H1 (cell line): ENCODE measurements around the gene HMGXB3. TPM values are rescaled to one million over a fixed set of nuclear protein-coding genes. Genes with fewer than 3 reads are reported as not detected.

Source experiments
- CTCF ChIA-PET: fragments of 300-600 bp; sonication (Branson Sonifier 250); formaldehyde crosslinking; loops from one replicate; lab custom pipeline; 2021; ENCODE audit not compliant: partially characterized antibody; lab: Charles Lee
- POLR2A ChIA-PET: fragments of 300-600 bp; sonication (Branson Sonifier 250); formaldehyde crosslinking; loops from one replicate; lab custom pipeline; 2021; ENCODE audit warnings: inconsistent platforms; ENCODE audit not compliant: partially characterized antibody; lab: Charles Lee
- DNase-seq, 2 experiments: peaks; one replicate each; pipeline versions ENCODE4 v3.0.0 to v3.0.0-alpha.2; 2010 to 2022; ENCODE audit warnings: low spot score in 2 of 2, low read depth in 1 of 2, mixed read lengths in 1 of 2
- FAIRE-seq: peaks from 2 replicates; lab custom pipeline; 2011; peaks lifted over from hg19 to GRCh38; lab: Jason Lieb, UNC
- H2AFZ ChIP-seq: 2 replicates; pipeline ENCODE4 v1.8.1; 2012; ENCODE audit warnings: low read length, inconsistent platforms
- H2AK5ac ChIP-seq: 2 replicates; pipeline ENCODE4 v1.6.1; 2013; ENCODE audit warnings: low read depth, low read length
- H2BK120ac ChIP-seq: replicated peaks from 2 replicates; pipeline ENCODE3; 2013; ENCODE audit warnings: low read depth, low read length, inconsistent platforms
- H2BK12ac ChIP-seq: 2 replicates; pipeline ENCODE4 v1.6.1; 2013; ENCODE audit warnings: low read depth, low read length
- H2BK15ac ChIP-seq: 2 replicates; pipeline ENCODE4 v1.6.1; 2013; ENCODE audit warnings: low read length
- H2BK20ac ChIP-seq: 2 replicates; pipeline ENCODE4 v1.6.1; 2013; ENCODE audit warnings: low read length
- H2BK5ac ChIP-seq: 2 replicates; pipeline ENCODE4 v1.6.1; 2013; ENCODE audit warnings: low read depth, low read length
- H3K14ac ChIP-seq: 2 replicates; pipeline ENCODE4 v1.6.1; 2013; ENCODE audit warnings: inconsistent platforms; ENCODE audit not compliant: insufficient read length
- H3K18ac ChIP-seq: 2 replicates; pipeline ENCODE4 v1.6.1; 2013; ENCODE audit warnings: low read length; ENCODE audit errors: extremely low read depth
- H3K23ac ChIP-seq: 2 replicates; pipeline ENCODE4 v1.6.1; 2013; ENCODE audit warnings: inconsistent platforms; ENCODE audit not compliant: insufficient read length
- H3K23me2 ChIP-seq: 2 replicates; pipeline ENCODE4 v1.6.1; 2013; ENCODE audit warnings: low read depth, low read length
- H3K27ac ChIP-seq: 2 replicates; pipeline ENCODE4 v1.6.1; 2011; ENCODE audit warnings: low read depth, low read length, inconsistent platforms
- H3K27me3 ChIP-seq, 4 experiments: replicated peaks in 1 of 4; 1 replicate in 1 of 4; 2 replicates in 3 of 4; pipeline versions ENCODE4 v1.6.1 to v1.8.1; 2011 to 2013; ENCODE audit warnings: low read length in 3 of 4, mild to moderate bottlenecking in 3 of 4, inconsistent platforms in 2 of 4, mixed read lengths in 2 of 4, moderate library complexity in 1 of 4; ENCODE audit not compliant: control insufficient read depth in 3 of 4, insufficient read depth in 3 of 4; ENCODE audit errors: extremely low read depth in 1 of 4
- H3K36me3 ChIP-seq, 4 experiments: 2 replicates each; pipeline versions ENCODE4 v1.6.1 to v1.8.1; 2011 to 2013; ENCODE audit warnings: mild to moderate bottlenecking in 4 of 4, low read length in 3 of 4, moderate library complexity in 2 of 4, control low read depth in 1 of 4, inconsistent platforms in 1 of 4; ENCODE audit not compliant: insufficient read depth in 4 of 4, control insufficient read depth in 2 of 4
- H3K4ac ChIP-seq: replicated peaks from 2 replicates; pipeline ENCODE3; 2013; ENCODE audit warnings: low read length, low read depth, mixed read lengths, inconsistent platforms; ENCODE audit not compliant: insufficient read length
- H3K4me1 ChIP-seq, 4 experiments: replicated peaks in 1 of 4; 1 replicate in 1 of 4; 2 replicates in 3 of 4; pipeline versions ENCODE4 v1.6.1 to v1.8.1; 2011 to 2013; ENCODE audit warnings: low read length in 3 of 4, inconsistent platforms in 2 of 4, mixed read lengths in 1 of 4; ENCODE audit not compliant: insufficient read depth in 4 of 4, control insufficient read depth in 3 of 4
- H3K4me2 ChIP-seq, 2 experiments: 2 replicates each; pipeline versions ENCODE4 v1.6.1 to v1.8.1; 2011 to 2013; ENCODE audit warnings: low read depth in 2 of 2, low read length in 2 of 2, control low read depth in 1 of 2, inconsistent platforms in 1 of 2, mild to moderate bottlenecking in 1 of 2; ENCODE audit not compliant: insufficient read depth in 1 of 2
- H3K4me3 ChIP-seq, 4 experiments: fragments of 200-600, 300-600 bp in 1 of 4; sonication (generic), shearing (Covaris generic), sonication (Bioruptor Twin) in 1 of 4; 2 replicates each; pipeline versions ENCODE4 v1.5.1 to v1.8.1; 2011 to 2016; ENCODE audit warnings: low read length in 4 of 4, low read depth in 3 of 4, control low read depth in 2 of 4, inconsistent platforms in 2 of 4, mild to moderate bottlenecking in 2 of 4, mixed read lengths in 1 of 4, moderate library complexity in 1 of 4; ENCODE audit not compliant: insufficient read depth in 2 of 4; ENCODE audit errors: extremely low read depth in 1 of 4
- H3K56ac ChIP-seq: replicated peaks from 2 replicates; pipeline ENCODE3; 2013; ENCODE audit warnings: low read depth, mild to moderate bottlenecking, mixed read lengths, low read length, inconsistent platforms; ENCODE audit not compliant: insufficient read length
- H3K79me1 ChIP-seq: 2 replicates; pipeline ENCODE4 v1.6.1; 2013; ENCODE audit warnings: low read depth, low read length, control low read depth
- H3K79me2 ChIP-seq, 2 experiments: 2 replicates each; pipeline versions ENCODE4 v1.6.1 to v1.8.1; 2012 to 2013; ENCODE audit warnings: low read length in 2 of 2, mild to moderate bottlenecking in 2 of 2, inconsistent platforms in 1 of 2; ENCODE audit not compliant: insufficient read depth in 2 of 2, control insufficient read depth in 1 of 2
- H3K9ac ChIP-seq, 4 experiments: replicated peaks in 1 of 4; 1 replicate in 1 of 4; 2 replicates in 3 of 4; pipeline versions ENCODE4 v1.6.1 to v1.8.1; 2011 to 2013; ENCODE audit warnings: low read depth in 3 of 4, low read length in 3 of 4, control low read depth in 2 of 4, mild to moderate bottlenecking in 2 of 4, moderate library complexity in 2 of 4, inconsistent platforms in 1 of 4; ENCODE audit errors: extremely low read depth in 1 of 4
- H3K9me3 ChIP-seq, 2 experiments: 2 replicates each; pipeline versions ENCODE4 v1.6.1 to v1.8.1; 2012 to 2013; ENCODE audit warnings: mild to moderate bottlenecking in 2 of 2, moderate library complexity in 2 of 2, control low read depth in 1 of 2, inconsistent platforms in 1 of 2, low read depth in 1 of 2, low read length in 1 of 2, mixed read lengths in 1 of 2; ENCODE audit not compliant: insufficient read depth in 2 of 2
- H4K20me1 ChIP-seq, 2 experiments: replicated peaks in 1 of 2; 2 replicates each; pipeline versions ENCODE3 to v1.8.1; 2011 to 2013; ENCODE audit warnings: inconsistent platforms in 2 of 2, low read length in 2 of 2, mild to moderate bottlenecking in 1 of 2; ENCODE audit not compliant: insufficient read depth in 2 of 2, control insufficient read depth in 1 of 2
- H4K5ac ChIP-seq: 2 replicates; pipeline ENCODE4 v1.6.1; 2013; ENCODE audit warnings: low read length, low read depth, mixed read lengths, inconsistent platforms; ENCODE audit not compliant: insufficient read length
- H4K8ac ChIP-seq: 2 replicates; pipeline ENCODE4 v1.8.0; 2013; ENCODE audit warnings: mild to moderate bottlenecking, moderate library complexity, low read length, inconsistent platforms; ENCODE audit not compliant: insufficient read depth; ENCODE audit errors: extremely low read depth
- H4K91ac ChIP-seq: replicated peaks from 2 replicates; pipeline ENCODE3; 2013; ENCODE audit warnings: low read length, mixed read lengths, inconsistent platforms; ENCODE audit not compliant: insufficient read length
- ASH2L ChIP-seq: fragments of 200-600, 300-600 bp; sonication (generic); IDR thresholded peaks from one replicate; pipeline ENCODE4 v1.7.1; 2017; ENCODE audit warnings: low read length
- BCL11A ChIP-seq, 2 experiments: IDR thresholded peaks; one replicate each; pipeline ENCODE4 v1.6.1; 2011; ENCODE audit warnings: low read depth in 2 of 2, low read length in 2 of 2, mild to moderate bottlenecking in 2 of 2
- CHD2 ChIP-seq: IDR thresholded peaks from 2 replicates; pipeline ENCODE4 v1.6.1; 2012; ENCODE audit warnings: low read length, improper control_type of control experiment
- EP300 ChIP-seq, 2 experiments: IDR thresholded peaks; 1 replicate in 1 of 2; 2 replicates in 1 of 2; pipeline ENCODE4 v1.6.1; 2011 to 2012; ENCODE audit warnings: low read depth in 2 of 2, low read length in 2 of 2, mild to moderate bottlenecking in 2 of 2, borderline replicate concordance in 1 of 2, inconsistent platforms in 1 of 2, moderate library complexity in 1 of 2
- MAFK ChIP-seq: IDR thresholded peaks from 2 replicates; pipeline ENCODE4 v1.6.1; 2012; ENCODE audit warnings: low read depth, mild to moderate bottlenecking, improper control_type of control experiment, low read length
- POLR2AphosphoS5 ChIP-seq: IDR thresholded peaks from 2 replicates; pipeline ENCODE4 v1.6.1; 2011; ENCODE audit warnings: low read depth, low read length
- RAD21 ChIP-seq, 2 experiments: IDR thresholded peaks in 1 of 2; conservative IDR thresholded peaks in 1 of 2; 2 replicates each; pipeline ENCODE4 v1.6.1; 2011; ENCODE audit warnings: low read depth in 2 of 2, low read length in 2 of 2, improper control_type of control experiment in 1 of 2, inconsistent platforms in 1 of 2, mild to moderate bottlenecking in 1 of 2, moderate library complexity in 1 of 2
- SIN3A ChIP-seq, 2 experiments: IDR thresholded peaks in 1 of 2; conservative IDR thresholded peaks in 1 of 2; 2 replicates each; pipeline ENCODE4 v1.6.1; 2011 to 2012; ENCODE audit warnings: low read length in 2 of 2, improper control_type of control experiment in 1 of 2, low read depth in 1 of 2, mild to moderate bottlenecking in 1 of 2
- TCF12 ChIP-seq: IDR thresholded peaks from 2 replicates; pipeline ENCODE4 v1.6.1; 2011; ENCODE audit warnings: low read depth, mild to moderate bottlenecking, low read length
- WGBS, 2 experiments: shearing (Covaris generic) in 1 of 2; methylation state at CpG; one replicate each; pipeline versions ENCODE4 v1.1.6 to v1.1.7; 2013 to 2015; ENCODE audit warnings: low lambda C conversion rate in 2 of 2, mixed read lengths in 2 of 2, inconsistent platforms in 1 of 2, low coverage in 1 of 2, missing lambda C conversion rate in 1 of 2; ENCODE audit not compliant: insufficient replicate concordance in 2 of 2, insufficient coverage in 1 of 2, insufficient read length in 1 of 2; ENCODE audit errors: extremely low coverage in 1 of 2, missing lambda C conversion rate in 1 of 2; 5-methylcytosine and 5-hydroxymethylcytosine counted together
- polyA plus RNA-seq, 7 experiments: library from polyadenylated mRNA; depleted of rRNA in 3 of 7; stranded (reverse) in 5 of 7; unstranded in 2 of 7; fragments of >200 nt in 5 of 7; fragments of 200-250 nt in 2 of 7; gene quantifications; 1 replicate in 5 of 7; 2 replicates in 1 of 7; 4 replicates in 1 of 7; pipeline versions ENCODE4 v1.2.1 to v1.2.3, GENCODE V29; 2011 to 2013; ENCODE audit warnings: missing spikeins in 2 of 7, mixed read lengths in 2 of 7
- total RNA-seq: library from RNA; stranded (reverse); fragmentation: NEBNext Ultra II Directional; extraction: Animal tissue kit (Norgen Biotek cat#: 25700); gene quantifications from 2 replicates; pipeline ENCODE4 v1.2.1, GENCODE V29; 2021
- TF ChIP-seq, protein P1 (sequence below): IDR thresholded peaks from 2 replicates; pipeline ENCODE4 v1.6.1; 2012; ENCODE audit warnings: low read length, inconsistent platforms
- TF ChIP-seq, protein P2 (sequence below): IDR thresholded peaks from 2 replicates; pipeline ENCODE4 v1.6.1; 2011; ENCODE audit warnings: low read length, improper control_type of control experiment

HMGXB3 gene
- total and polyA plus RNA-seq, 2 of the 8 experiments (the other 6 are each of a cell fraction or from before 2014, with no cell fraction given), result 26.8 to 28.0 TPM

DNA sequence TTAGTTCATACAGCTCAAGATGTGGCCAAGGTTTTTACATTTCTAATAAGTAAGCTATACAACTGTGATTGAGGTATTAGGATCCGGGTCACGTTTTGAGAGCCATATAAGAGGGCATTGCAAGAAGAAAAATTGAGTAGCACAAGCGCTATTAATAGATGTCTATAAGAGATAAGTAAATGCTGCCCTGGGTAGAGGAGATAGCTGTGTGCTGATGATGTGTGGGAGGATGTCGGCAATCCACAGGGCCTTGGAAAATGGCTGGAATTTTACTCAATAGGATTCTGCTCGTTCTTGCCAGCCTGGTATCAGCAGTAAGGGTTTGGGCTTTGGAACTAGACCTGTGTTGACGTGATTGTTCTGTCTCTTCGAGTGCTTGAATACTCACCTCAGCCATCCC lies 44.2 kb downstream of the HMGXB3 start:
- H3K56ac ChIP-seq, result no peak overlapping the region
- ChIA-PET CTCF (interaction anchor here (0.8 to 2.3 kb wide), 16 partner anchors 8 to 403 kb away, joined by 3 to 10 read pairs (median 5); no protein-coding TSS in a partner anchor), POLR2A (interaction anchor here (1.2 to 1.4 kb wide), 2 partner anchors 9 to 367 kb away, joined by 3 to 6 read pairs; no protein-coding TSS in a partner anchor)
- no peak overlapping the region for H3K4me3 ChIP-seq
- H2BK20ac ChIP-seq, result no peak overlapping the region
- H3K27me3 ChIP-seq, result no peaks in the 10 kb centered on the region
- no peaks in the 10 kb centered on the region for H3K79me1 ChIP-seq
- no peak overlapping the region for H2BK15ac ChIP-seq
- H4K8ac ChIP-seq, result no peak overlapping the region
- H3K36me3 ChIP-seq, result peaks cover 27 to 75% (median 62%) of the 10 kb centered on the region in 4 experiments
- no peak overlapping the region for H3K18ac ChIP-seq
- no peaks in the 10 kb centered on the region for H3K9me3 ChIP-seq
- H2AK5ac ChIP-seq, result no peak overlapping the region
- H3K27ac ChIP-seq, result no peak overlapping the region
- no peak overlapping the region for H3K23ac ChIP-seq
- H3K9ac ChIP-seq, result no peak overlapping the region
- H2AFZ ChIP-seq, result no peak overlapping the region
- FAIRE-seq (no peak), DNase-seq (no peak)
- no peak overlapping the region for H4K5ac ChIP-seq
- no peak overlapping the region for H3K4ac ChIP-seq
- H2BK120ac ChIP-seq, result no peak overlapping the region
- H4K91ac ChIP-seq, result no peak overlapping the region
- H3K79me2 ChIP-seq, result no peaks in the 10 kb centered on the region
- H3K23me2 ChIP-seq, result no peaks in the 10 kb centered on the region
- H2BK5ac ChIP-seq, result no peak overlapping the region
- H3K4me1 ChIP-seq, result no peaks in the 10 kb centered on the region
- H2BK12ac ChIP-seq, result no peak overlapping the region
- H3K4me2 ChIP-seq, result no peak overlapping the region
- H4K20me1 ChIP-seq, result peaks cover 0 to 5% of the 10 kb centered on the region in 2 experiments
- 90% methylated on average over 7 of the region's 7 CpGs; no CpG with 5 or more reads in 1 of the 2 experiments for WGBS, 2 experiments
- no peak overlapping the region for H3K14ac ChIP-seq
- no peak for TF ChIP-seq POLR2AphosphoS5
- TF ChIP-seq SIN3A (conservative IDR thresholded peaks at IDR 0.05 in 1 of 2, IDR thresholded peaks at IDR 0.05 in 1 of 2; ENCODE audit: low read depth in 1 of 2, low read length in 2 of 2), result no peak
- TF ChIP-seq, protein P1, sequence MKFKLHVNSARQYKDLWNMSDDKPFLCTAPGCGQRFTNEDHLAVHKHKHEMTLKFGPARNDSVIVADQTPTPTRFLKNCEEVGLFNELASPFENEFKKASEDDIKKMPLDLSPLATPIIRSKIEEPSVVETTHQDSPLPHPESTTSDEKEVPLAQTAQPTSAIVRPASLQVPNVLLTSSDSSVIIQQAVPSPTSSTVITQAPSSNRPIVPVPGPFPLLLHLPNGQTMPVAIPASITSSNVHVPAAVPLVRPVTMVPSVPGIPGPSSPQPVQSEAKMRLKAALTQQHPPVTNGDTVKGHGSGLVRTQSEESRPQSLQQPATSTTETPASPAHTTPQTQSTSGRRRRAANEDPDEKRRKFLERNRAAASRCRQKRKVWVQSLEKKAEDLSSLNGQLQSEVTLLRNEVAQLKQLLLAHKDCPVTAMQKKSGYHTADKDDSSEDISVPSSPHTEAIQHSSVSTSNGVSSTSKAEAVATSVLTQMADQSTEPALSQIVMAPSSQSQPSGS, result no peak
- no peak for TF ChIP-seq BCL11A (IDR thresholded peaks at IDR 0.05; ENCODE audit: low read depth in 2 of 2, low read length in 2 of 2)
- TF ChIP-seq RAD21 (IDR thresholded peaks at IDR 0.05 in 1 of 2, conservative IDR thresholded peaks at IDR 0.05 in 1 of 2; ENCODE audit: low read depth in 2 of 2, low read length in 2 of 2), result no peak
- TF ChIP-seq, protein P2, sequence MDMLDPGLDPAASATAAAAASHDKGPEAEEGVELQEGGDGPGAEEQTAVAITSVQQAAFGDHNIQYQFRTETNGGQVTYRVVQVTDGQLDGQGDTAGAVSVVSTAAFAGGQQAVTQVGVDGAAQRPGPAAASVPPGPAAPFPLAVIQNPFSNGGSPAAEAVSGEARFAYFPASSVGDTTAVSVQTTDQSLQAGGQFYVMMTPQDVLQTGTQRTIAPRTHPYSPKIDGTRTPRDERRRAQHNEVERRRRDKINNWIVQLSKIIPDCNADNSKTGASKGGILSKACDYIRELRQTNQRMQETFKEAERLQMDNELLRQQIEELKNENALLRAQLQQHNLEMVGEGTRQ, result no peak
- no peak for TF ChIP-seq EP300 (IDR thresholded peaks at IDR 0.05; ENCODE audit: borderline replicate concordance in 1 of 2, low read depth in 2 of 2, low read length in 2 of 2)
- TF ChIP-seq MAFK, result no peak
- no peak for TF ChIP-seq ASH2L
- no peak for TF ChIP-seq TCF12
- TF ChIP-seq CHD2, result no peak
